Islet precursor cell (in vitro differentiated cells): ENCODE data around the gene S100A8.
A peak's percentile ranks its signal among the peaks of the same experiment; 100 is the strongest.

ENCODE experiments used
- DNase-seq: peaks from one replicate; pipeline ENCODE4 v3.0.0-alpha.2; 2018

S100A8 gene

GRCh38 chr1:153345187-153346076, 45.4 kb downstream of the S100A8 start:
- DNase-seq, result peak; percentile 42

GRCh38 chr1:153344718-153345025, 46.2 kb downstream of the S100A8 start:
- DNase-seq, result no peak

GRCh38 chr1:153343811-153344717, 46.8 kb downstream of the S100A8 start:
- DNase-seq, result peak; percentile 52

- no peak for DNase-seq
Observed at GRCh38 chr1:153343040-153343681, 47.7 kb downstream of the S100A8 start.

- DNase-seq, result no peak
Observed at GRCh38 chr1:153342178-153342577, 48.7 kb downstream of the S100A8 start.

GRCh38 chr1:153341431-153341934, 49.4 kb downstream of the S100A8 start:
- no peak for DNase-seq

GRCh38 chr1:153340356-153340755, 50.5 kb downstream of the S100A8 start:
- DNase-seq, result no peak
